Measurements from ENCODE around the gene MAGEA3.

MAGEA3 gene

GRCh38 chrX:152738560-152738959 is 40.0 kb downstream of the MAGEA3 start:
- DNase-seq, result no peak
